ENCODE data around the gene ZNF836.

- TF ChIP-seq POLR2A (IDR thresholded peaks at IDR 0.05; ENCODE audit: low read depth, low read length) (no peak), CTCF (IDR thresholded peaks at IDR 0.05; ENCODE audit: extremely low read depth in 1 of 2, insufficient read depth in 1 of 2, low read depth in 1 of 2, low read length in 2 of 2) (no peak), EZH2 (IDR thresholded peaks at IDR 0.05; ENCODE audit: borderline replicate concordance, low read depth, low read length, severe bottlenecking) (no peak), MYC (IDR thresholded peaks at IDR 0.05; ENCODE audit: low read depth, low read length) (no peak), POLR2AphosphoS5 (IDR thresholded peaks at IDR 0.05; ENCODE audit: insufficient read depth, low read depth, low read length) (no peak), JUN (IDR thresholded peaks at IDR 0.05; ENCODE audit: borderline replicate concordance, insufficient read depth, insufficient read length, low read depth) (no peak)
Observed at GRCh38 chr19:52211926-52212571, 40.6 kb upstream of the ZNF836 start.

Measured in endothelial cell of umbilical vein (primary cell).